Activated CD4-positive, alpha-beta T cell treated with anti-CD3 and anti-CD28 coated beads, Interleukin-2, Interleukin-4, amounts not matched to agents 100 ng/mL and 50 ng/mL, durations not matched to agents 16 hours and 8 hours (primary cell): Measurements from ENCODE around the gene DMD.
A peak's percentile ranks its signal among the peaks of the same experiment; 100 is the strongest.
"Not testable (repeated sequence)": the region's sequence is repeated elsewhere in the genome, so short reads cannot be mapped to it uniquely, and the experiment has no call there.

Source experiments
- DNase-seq: peaks from one replicate; pipeline ENCODE4 v3.0.0-alpha.2; 2020; ENCODE audit warnings: low spot score

The DMD gene

DNA sequence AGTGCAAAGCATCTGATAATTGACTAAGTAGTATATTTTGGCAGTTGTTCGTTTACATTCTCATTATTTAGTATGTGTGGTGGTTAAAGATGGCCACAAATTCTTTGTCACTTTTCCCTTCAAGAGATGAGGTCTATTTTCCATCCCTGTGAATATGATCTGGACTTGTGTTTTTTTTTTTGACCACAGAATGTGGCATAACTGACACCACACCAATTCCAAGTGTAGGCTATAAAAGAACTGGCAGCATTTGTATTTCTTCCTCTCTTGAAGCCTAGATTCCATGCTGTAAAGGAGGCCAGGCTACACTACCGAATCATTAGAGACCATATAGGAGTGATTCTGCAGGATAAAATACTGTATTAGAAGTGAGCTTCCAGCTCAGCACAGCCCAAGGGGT is 596.6 kb downstream of the DMD start:
- DNase-seq: no peak

DNA sequence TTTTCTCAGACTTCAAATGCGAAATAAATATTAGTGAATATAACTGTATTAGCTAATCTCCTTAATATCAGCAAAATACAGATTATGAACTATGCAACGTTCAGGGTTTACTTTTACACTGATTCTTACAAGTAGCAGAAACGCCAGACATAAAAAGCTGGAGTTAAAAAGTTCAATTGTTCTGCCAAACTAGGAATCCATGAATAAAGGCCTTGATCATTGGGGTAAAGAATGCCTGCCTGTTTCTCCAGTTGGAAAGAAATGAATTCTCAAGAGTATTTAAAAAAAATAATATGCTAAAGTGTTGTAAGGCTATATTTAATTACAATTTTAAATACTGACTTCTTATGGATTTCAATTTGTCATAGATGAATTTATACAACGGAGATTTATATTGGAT is 612.2 kb downstream of the DMD start:
- no peak for DNase-seq

DNA sequence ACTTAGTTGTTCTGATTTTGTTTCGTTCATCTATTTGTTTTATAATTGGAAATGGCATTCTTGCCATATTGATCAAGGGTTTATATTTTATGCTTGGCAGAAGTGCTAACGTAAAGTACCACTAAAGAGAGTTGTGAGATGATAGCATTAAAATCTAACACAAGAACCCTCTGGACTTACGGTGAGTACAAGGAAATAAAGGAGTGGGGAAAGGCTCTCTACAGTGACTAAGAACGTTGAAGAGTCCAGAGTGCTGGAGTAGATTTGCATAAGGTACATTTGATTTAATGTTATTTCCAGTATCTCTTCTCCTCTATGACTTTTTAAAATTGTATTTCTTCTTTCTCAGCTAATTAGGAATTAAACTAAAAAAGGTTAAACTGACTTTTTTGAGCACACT is 612.6 kb downstream of the DMD start:
- DNase-seq: no peak

DNA sequence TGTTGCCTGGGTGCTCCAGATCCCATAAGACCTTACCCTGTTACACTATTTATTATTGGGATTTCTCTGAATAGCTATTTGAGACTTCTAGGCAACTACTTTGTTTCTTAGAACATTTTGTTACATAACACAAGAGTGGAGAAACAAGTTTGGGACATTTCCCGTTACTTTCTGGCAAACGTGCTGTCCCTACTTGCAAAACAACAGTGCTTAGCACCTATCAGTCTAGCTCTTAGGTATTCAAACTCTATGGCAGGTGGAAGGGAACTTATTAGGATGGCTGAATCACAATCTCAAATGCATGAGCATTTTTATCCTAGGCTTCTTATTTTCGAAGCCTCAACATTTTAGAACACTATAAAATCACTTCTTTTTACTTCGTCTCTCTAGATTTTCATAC is 613.6 kb downstream of the DMD start:
- no peak for DNase-seq

DNA sequence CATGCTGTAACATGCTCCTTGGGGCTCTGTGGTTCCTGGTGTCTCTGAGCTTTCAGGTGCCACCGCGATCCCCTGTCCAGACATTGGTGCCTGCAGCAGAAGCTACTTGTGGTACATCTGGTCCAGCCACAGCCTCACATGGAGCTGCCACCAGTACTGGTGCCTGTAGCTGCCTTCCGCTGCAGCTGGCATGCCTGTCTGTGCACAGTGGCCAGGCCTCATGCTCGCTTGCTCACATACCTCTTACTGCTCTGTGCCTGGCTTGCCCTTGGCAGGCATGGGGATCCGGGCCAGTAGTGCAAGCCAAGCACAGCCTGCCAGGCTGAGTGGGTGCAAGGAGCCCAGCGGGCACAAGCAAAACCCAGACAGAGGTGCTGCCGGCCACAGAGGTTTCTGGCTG is 618.6 kb downstream of the DMD start:
- DNase-seq: no peak

DNA sequence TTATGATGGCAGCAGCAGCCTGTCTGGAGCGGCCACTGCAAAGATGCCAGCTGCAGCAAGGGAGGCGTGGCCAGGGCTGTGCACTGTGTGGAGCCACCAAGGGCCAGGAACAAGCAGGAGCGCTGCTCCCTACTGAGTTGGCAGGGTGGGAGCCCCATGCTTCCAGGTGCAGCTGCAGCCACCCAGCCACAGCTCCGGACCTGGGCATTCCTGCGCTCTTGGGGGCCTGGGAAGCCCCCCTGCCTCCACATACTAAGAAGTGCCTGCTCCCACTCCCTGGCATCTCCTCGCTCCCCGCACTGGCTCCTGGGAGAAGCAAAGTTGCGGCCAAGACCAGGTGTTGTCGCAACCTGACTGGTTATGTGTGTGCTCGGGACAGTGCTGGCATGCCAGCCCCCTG is 619.8 kb downstream of the DMD start:
- DNase-seq: no peak

- no peak for DNase-seq
These were observed 628.6 kb downstream of the DMD start for GRCh38 chrX:32582729-32583128.

GRCh38 chrX:32576885-32577284 is 634.5 kb downstream of the DMD start:
- no peak for DNase-seq

DNA sequence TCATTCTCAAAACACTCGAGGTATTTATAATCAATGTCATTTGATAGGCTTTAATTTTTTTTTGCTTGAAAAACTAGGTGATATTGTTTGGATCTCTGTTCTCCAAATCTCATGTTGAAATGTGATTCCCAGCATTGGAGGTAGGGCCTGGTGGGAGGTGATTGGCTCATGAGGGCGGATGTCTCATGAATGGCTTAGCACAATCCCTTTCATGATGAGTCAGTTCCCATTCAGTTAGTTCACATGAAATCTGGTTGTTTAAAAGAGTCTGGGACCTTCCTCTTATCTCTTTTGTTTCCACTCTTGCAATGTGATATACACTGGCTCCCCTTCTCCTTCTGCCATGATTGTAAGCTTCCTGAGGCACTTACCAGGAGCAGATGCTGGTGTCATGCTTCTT is 638.7 kb downstream of the DMD start:
- no peak for DNase-seq

- no peak for DNase-seq
These were observed 639.8 kb downstream of the DMD start for GRCh38 chrX:32571579-32571978.

- DNase-seq: no peak
These were observed 649.1 kb downstream of the DMD start for GRCh38 chrX:32562261-32562660.

DNA sequence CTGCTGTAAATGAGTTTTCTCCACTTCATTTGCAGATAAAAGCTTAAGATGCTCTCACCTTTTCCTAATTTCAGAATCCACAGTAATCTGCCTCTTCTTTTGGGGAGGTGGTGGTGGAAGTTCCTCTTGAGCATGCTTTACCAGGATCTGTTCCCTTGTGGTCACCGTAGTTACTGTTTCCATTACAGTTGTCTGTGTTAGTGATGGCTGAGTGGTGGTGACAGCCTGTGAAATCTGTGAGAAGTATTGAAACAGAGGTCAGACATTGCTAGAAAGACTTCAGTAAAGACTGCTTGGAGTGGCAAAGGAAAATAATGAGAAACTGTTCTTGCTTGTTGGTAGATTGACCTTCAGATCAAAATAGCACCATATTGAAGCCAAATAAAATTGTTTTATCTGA is 666.2 kb downstream of the DMD start:
- DNase-seq: no peak

- no peak for DNase-seq
These were observed 672.8 kb downstream of the DMD start for GRCh38 chrX:32538554-32538953.

DNA sequence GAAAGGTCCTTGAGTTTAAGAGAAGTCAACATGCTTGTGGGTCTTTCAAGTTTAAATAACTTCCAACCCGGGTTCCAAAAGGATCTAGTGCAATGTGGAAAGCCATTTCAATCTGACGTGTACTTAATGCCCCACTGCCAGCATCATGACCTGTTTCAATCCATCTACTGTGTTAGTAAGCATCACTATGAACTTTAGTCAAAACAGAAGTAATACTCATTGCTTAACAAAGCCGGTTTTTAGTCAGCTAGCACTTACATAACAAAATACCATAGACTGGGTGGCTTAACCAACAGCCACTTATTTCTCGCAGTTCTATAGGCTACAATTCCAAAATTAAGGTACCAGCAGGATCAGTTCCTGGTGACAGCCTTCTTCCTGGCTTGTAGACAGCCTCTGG is 677.5 kb downstream of the DMD start:
- DNase-seq: peak; percentile 57

DNA sequence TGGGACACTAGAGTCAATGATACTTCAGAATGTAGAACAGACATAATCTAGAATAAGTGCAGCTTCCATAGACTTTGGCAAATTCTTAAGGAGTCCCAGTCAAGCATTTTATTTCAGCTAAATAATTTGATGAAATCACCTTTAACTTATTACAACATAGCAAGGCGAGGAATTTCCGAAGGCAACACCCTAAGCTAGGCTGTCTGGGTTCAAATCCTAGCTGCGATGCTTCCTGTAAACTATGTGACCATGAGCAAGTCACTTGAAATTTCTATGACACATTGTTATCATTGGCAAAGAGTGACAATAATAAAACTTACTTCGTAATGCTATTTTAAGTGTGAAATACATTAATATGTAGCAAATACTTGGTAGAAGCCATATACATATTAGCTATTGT is 679.1 kb downstream of the DMD start:
- no peak for DNase-seq

GRCh38 chrX:32530802-32531403 is 680.4 kb downstream of the DMD start:
- DNase-seq: peak; percentile 53

GRCh38 chrX:32528451-32528850 is 682.9 kb downstream of the DMD start:
- not testable (repeated sequence) for DNase-seq

DNA sequence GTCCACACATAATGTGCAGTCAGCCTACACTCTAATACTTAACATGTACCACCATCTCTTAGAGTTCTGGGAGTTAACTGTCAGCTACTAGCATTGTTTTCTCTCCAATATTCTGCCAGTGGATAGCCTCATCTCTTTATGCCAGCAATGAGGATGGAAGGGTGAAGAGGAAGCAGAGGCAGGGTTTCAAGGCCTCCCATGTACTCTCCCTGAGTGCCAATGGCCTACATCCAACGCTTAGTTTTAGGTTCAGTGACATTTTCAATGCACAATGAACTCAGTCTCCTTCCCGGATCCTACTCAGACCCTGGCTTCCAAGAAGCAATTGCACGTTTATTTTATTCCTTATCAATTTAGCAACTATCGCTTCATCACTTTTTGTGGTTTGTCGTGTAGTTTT is 686.1 kb downstream of the DMD start:
- DNase-seq: no peak

DNA sequence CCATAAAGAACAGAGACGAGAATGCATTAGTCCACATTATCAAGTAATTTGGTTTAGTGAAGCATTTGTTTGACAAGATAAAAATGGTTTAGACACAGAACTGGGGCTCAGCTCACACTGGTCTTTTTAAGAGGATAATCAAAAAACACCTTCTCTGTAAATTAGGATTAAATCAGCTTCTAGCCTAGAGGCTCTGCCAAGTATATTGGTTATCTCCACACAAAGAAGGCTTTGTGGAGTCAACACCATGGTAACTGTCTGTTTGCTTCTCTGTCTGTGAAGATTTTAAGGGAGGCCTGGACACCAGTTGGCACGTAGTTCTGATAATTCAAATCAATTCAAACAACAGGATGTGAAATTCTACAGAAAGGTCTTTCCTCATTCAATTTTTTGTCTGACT is 687.0 kb downstream of the DMD start:
- no peak for DNase-seq

DNA sequence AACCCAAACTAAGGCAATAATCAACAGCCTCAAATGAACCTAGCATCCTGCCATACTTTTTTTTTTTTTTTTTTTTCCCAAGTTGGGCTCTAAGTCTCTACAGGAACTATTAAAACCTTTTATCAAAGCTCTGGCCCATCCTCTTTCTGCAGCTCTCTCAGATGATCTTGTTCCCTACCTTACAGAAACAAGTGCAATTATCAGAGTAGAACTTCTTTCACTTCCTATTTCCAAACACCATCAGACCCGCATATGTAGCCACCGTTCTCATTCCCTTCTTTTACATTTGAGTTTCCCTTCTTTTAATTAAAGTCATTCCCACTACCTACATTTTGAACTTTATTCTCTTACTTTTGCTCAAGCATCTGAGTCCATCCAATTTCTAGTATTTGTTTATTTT is 690.6 kb downstream of the DMD start:
- DNase-seq: no peak

- peak; percentile 1 for DNase-seq
These were observed 696.4 kb downstream of the DMD start for GRCh38 chrX:32514986-32515385.

- no peak for DNase-seq
These were observed 709.7 kb downstream of the DMD start for GRCh38 chrX:32501606-32502005.

GRCh38 chrX:32496671-32497070 is 714.7 kb downstream of the DMD start:
- DNase-seq: no peak

- no peak for DNase-seq
These were observed 715.5 kb downstream of the DMD start for GRCh38 chrX:32495855-32496254.

DNA sequence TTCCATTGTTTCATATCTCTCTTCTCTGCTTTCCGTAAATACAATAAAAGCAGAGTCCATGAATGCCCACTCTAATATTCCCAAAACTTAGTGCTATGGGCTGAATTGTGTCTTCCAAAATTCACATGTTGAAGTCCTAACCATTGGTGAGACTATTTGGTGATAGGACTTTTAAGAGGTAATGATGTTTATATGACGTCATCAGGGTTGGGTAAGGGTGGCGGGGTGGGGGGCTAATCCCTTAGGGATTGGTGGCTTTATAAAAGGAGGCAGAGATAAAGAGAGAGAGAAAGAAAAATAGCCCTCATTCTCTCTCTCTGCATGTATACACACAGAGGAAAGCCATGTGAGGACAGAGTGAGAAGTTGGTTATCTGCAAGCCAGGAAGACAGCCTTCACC is 722.2 kb downstream of the DMD start:
- DNase-seq: no peak
